Fibroblast of mammary gland (primary cell): ENCODE measurements around the gene CPSF4L.

ENCODE experiments used
- DNase-seq: peaks from one replicate; pipeline ENCODE4 v3.0.0-alpha.2; 2010; ENCODE audit warnings: low read depth
- H3K4me3 ChIP-seq: 2 replicates; pipeline ENCODE4 v1.5.1; 2011; ENCODE audit warnings: low read depth, mild to moderate bottlenecking, low read length, moderate library complexity; ENCODE audit not compliant: control insufficient read depth
- CTCF ChIP-seq: conservative IDR thresholded peaks from 2 replicates; pipeline ENCODE4 v1.5.1; 2011; ENCODE audit warnings: low read depth, low read length, inconsistent platforms; ENCODE audit not compliant: control insufficient read depth, insufficient read depth

CPSF4L gene

DNA sequence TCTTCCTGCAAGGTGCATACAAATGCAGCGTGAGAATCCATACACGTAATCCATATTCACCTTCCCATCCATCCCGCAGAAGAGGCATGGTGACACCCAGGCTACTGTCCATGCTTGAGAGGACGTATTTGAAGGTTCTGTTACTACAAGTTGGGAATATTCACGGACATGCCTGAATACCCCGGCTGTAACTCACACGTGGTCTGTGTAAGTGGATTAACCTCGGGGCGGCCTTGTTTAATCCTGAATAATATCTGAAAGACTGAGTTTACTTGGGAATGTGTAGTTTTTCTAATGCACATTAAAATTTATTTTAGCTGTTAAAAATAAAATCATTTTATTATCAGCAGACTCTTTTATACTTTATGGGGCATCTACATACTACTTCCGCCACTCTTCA lies 13.1 kb downstream of the CPSF4L start:
- no peak for DNase-seq
- no peak for TF ChIP-seq CTCF
- H3K4me3 ChIP-seq, result no peak overlapping the region

- TF ChIP-seq CTCF, result peak; percentile 25
- H3K4me3 ChIP-seq, result no peak overlapping the region
- peak; percentile 24 for DNase-seq
Measured at GRCh38 chr17:73247726-73248125, 14.0 kb downstream of the CPSF4L start.

GRCh38 chr17:73240561-73240960 lies 21.1 kb downstream of the CPSF4L start:
- TF ChIP-seq CTCF, result no peak
- H3K4me3 ChIP-seq, result no peak overlapping the region

GRCh38 chr17:73237714-73238113 lies 24.0 kb downstream of the CPSF4L start:
- TF ChIP-seq CTCF, result no peak
- DNase-seq, result no peak

More at GRCh38 chr17:73240561-73240960, 21.1 kb downstream of the CPSF4L start:
- no peak for DNase-seq

DNA sequence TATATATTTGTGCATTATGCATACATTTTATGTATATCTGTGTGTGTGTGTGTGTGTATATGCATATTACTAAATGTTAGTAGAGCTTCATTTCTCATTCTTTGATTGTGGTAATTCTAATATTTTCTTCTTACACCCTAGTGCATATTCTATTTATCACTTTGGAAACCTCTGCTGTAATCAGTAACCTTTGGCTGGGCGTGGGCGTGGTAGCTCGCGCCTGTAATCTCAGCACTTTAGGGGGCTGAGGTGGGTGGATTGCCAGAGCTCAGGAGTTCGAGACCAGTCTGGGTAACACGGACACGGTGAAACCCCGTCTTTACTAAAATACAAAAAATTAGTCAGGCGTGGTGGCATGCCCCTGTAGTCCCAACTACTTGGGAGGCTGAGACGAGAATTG lies 26.9 kb downstream of the CPSF4L start:
- no peak for TF ChIP-seq CTCF
- DNase-seq, result no peak
- no peak overlapping the region for H3K4me3 ChIP-seq

More at GRCh38 chr17:73237714-73238113, 24.0 kb downstream of the CPSF4L start:
- no peak overlapping the region for H3K4me3 ChIP-seq

- no peak for DNase-seq
- peak overlapping the region; percentile 89 for H3K4me3 ChIP-seq
- no peak for TF ChIP-seq CTCF
Measured at GRCh38 chr17:73232587-73233373, 28.9 kb downstream of the CPSF4L start.
